ENCODE data around the gene CBFA2T3. TPM values are rescaled to one million over a fixed set of nuclear protein-coding genes. Genes with fewer than 3 reads are reported as not detected.

CBFA2T3 gene
- polyA plus RNA-seq, 1 experiment = not detected

DNA sequence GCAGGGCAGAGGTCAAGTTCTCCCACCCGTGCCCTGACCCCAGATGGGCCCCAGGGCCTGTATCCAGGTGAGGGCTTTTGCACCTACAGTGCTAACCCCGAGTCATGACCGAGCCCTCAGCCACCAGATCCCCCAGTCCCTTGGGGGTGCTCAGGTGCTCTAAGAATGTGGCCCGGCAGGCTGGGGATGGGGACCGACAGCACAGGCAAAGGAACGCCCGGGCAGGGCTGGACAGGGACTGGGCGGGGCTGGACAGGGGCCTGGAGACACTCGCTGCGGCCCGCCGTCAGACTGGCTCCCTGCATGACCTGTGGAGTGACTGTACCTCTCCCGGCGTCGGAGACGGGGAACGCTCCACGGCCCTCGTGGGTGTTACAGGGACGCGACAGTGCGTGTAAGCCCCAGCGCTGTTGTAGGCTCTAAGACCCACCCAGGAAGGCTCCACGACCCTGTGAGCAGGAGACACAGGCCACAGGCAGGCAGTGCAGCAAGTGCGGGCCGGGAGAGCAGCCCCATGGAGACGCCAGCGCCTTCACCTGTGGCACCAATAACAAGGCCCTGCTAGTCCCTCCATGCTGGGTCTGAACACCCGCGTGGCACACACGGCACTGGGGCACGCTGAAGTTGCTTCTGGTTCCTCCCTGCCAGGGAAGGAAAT is 38.8 kb downstream of the CBFA2T3 start:
- Histone ChIP-seq H3K27me3 (ENCODE audit: control insufficient read depth, insufficient read depth, low read length) (peaks cover 65% of the 10 kb centered on the region), H3K27ac (ENCODE audit: low read depth, low read length) (no peak overlapping the region), H3K9me3 (ENCODE audit: control insufficient read depth, insufficient read depth, low read length) (no peaks in the 10 kb centered on the region; the same call in 1 of the 2 replicates), H3K4me3 (ENCODE audit: low read depth, low read length) (no peak overlapping the region)
- DNase-seq (ENCODE audit: low read depth, low spot score) = no peak
- ChIA-PET POLR2A (no interaction called here), CTCF (no interaction called here)
- TF ChIP-seq, protein P1, sequence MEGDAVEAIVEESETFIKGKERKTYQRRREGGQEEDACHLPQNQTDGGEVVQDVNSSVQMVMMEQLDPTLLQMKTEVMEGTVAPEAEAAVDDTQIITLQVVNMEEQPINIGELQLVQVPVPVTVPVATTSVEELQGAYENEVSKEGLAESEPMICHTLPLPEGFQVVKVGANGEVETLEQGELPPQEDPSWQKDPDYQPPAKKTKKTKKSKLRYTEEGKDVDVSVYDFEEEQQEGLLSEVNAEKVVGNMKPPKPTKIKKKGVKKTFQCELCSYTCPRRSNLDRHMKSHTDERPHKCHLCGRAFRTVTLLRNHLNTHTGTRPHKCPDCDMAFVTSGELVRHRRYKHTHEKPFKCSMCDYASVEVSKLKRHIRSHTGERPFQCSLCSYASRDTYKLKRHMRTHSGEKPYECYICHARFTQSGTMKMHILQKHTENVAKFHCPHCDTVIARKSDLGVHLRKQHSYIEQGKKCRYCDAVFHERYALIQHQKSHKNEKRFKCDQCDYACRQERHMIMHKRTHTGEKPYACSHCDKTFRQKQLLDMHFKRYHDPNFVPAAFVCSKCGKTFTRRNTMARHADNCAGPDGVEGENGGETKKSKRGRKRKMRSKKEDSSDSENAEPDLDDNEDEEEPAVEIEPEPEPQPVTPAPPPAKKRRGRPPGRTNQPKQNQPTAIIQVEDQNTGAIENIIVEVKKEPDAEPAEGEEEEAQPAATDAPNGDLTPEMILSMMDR (IDR thresholded peaks at IDR 0.05; ENCODE audit: low read depth, low read length) = no peak

DNA sequence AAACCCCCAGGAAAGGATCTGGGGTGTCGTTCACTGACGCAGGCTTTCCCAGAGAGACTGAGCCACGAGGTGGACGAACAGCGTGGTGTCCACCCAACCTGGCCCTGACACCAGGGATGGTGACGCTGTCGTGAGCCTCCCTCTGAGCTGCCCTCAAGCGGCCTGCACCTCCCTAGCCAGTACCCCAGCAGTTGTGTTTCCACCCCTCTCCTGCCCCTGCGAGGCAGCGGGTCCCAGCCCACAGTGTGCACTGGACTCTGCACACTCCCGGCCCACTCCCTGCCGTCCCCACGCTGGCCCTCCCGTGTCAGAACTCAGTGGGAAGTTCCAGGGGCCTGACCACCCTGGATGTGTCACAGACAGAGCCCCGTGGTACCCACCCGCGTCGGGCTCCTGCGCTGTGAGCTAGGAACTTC is 39.8 kb downstream of the CBFA2T3 start:
- no peaks in the 10 kb centered on the region; the same call in 1 of the 2 replicates for H3K9me3 ChIP-seq (ENCODE audit: control insufficient read depth, insufficient read depth, low read length)
- H3K27me3 ChIP-seq (ENCODE audit: control insufficient read depth, insufficient read depth, low read length) = peaks cover 59% of the 10 kb centered on the region
- CTCF ChIA-PET = no interaction called here
- H3K4me3 ChIP-seq (ENCODE audit: low read depth, low read length) = no peak overlapping the region
- DNase-seq (ENCODE audit: low read depth, low spot score) = no peak
- TF ChIP-seq, protein P1 (IDR thresholded peaks at IDR 0.05; ENCODE audit: low read depth, low read length) = no peak
- no peak overlapping the region for H3K27ac ChIP-seq (ENCODE audit: low read depth, low read length)
- POLR2A ChIA-PET = no interaction called here

DNA sequence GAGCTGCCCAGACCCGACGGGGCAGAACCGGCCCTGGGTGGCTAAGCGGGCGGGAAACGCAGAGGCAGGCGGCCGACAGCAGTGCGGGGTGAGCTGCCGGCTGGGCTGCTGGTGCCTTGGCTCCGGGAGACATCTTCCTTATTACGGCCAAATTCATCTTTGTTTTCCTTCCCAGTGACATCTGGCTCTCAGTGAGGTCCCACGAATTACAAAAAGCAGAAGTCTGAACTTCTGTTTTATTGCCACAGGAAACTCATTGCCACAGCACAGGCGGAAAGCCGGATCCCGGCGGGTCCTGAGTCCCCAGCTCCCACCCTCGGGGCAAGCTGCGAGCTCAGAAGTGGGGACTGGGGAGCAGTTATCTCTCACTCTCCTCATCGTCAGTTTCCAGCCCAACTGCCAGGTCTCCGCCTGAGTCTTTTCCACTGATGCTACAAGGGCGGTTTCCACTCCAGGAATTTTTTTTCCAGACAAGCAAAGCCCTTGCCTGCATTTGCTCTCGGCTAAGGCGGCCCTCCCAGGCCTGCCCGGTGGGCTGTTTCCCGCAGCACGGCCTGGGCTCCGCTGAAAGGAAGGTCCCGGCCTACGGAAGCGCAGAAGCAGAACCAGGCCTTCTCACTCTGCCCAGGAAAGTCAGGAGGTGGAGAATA is 40.3 kb downstream of the CBFA2T3 start:
- ChIA-PET CTCF (no interaction called here), POLR2A (no interaction called here)
- H3K4me3 ChIP-seq (ENCODE audit: low read depth, low read length) = no peak overlapping the region
- TF ChIP-seq, protein P1 (IDR thresholded peaks at IDR 0.05; ENCODE audit: low read depth, low read length) = no peak
- H3K27me3 ChIP-seq (ENCODE audit: control insufficient read depth, insufficient read depth, low read length) = peaks cover 55% of the 10 kb centered on the region
- no peaks in the 10 kb centered on the region; the same call in 1 of the 2 replicates for H3K9me3 ChIP-seq (ENCODE audit: control insufficient read depth, insufficient read depth, low read length)
- DNase-seq (ENCODE audit: low read depth, low spot score) = no peak
- H3K27ac ChIP-seq (ENCODE audit: low read depth, low read length) = no peak overlapping the region

DNA sequence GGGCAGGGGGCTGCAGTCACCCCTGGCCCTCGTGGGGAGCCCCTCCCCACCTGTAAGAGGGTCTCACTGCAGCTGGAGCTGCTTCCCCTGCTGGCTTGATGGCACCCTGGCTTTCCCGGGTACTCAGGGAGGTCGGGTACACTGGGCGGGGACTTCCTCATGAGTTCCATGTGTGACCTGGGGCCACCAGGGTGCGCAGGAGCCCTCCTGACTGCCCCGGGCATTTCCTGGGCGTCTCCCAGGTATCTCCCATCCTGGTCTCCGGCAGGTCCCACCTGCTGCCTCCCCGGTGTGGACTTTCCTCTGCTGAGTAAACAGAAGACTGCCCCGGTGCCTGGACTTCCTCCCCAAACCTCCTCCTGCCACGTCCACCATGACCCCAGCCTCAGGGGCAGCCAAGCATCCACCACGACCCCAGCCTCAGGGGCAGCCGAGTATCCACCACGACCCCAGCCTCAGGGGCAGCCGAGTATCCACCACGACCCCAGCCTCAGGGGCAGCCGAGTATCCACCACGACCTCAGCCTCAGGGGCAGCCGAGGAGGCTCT is 40.9 kb downstream of the CBFA2T3 start:
- Histone ChIP-seq H3K9me3 (ENCODE audit: control insufficient read depth, insufficient read depth, low read length) (no peaks in the 10 kb centered on the region; the same call in 1 of the 2 replicates), H3K4me3 (ENCODE audit: low read depth, low read length) (no peak overlapping the region), H3K27me3 (ENCODE audit: control insufficient read depth, insufficient read depth, low read length) (peaks cover 55% of the 10 kb centered on the region), H3K27ac (ENCODE audit: low read depth, low read length) (no peak overlapping the region)
- no peak for DNase-seq (ENCODE audit: low read depth, low spot score)
- ChIA-PET POLR2A (no interaction called here), CTCF (no interaction called here)
- TF ChIP-seq, protein P1 (IDR thresholded peaks at IDR 0.05; ENCODE audit: low read depth, low read length) = no peak

DNA sequence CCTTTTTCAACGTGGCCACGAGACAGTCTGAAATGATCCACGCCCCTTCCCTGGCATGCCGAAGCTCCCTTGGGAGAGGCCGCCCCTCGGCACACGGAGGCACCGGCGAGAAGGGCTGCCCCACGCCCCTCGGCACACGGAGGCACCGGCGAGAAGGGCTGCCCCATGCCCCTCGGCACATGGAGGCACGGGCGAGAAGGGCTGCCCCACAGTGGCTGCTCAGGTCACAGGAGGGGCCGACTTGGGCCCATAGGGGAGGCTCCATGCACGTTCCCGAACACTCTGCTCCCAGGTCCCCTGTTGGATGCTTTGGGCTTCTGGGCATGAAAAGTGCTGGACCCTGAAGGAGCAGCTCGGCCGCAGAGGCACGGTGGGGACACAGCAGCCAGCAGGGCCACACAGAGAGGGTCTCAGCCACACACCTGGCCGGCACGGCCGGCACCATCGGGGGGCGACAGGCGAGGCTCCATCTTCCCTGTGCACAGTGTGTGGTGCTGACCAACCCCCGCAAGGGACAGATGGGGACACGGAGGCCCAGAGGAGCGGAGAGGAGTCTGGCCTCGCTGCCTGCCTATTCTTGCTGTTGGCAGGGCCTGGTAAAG is 42.8 kb downstream of the CBFA2T3 start:
- TF ChIP-seq, protein P1 (IDR thresholded peaks at IDR 0.05; ENCODE audit: low read depth, low read length) = no peak
- H3K27me3 ChIP-seq (ENCODE audit: control insufficient read depth, insufficient read depth, low read length) = peaks cover 42% of the 10 kb centered on the region
- no peak overlapping the region for H3K4me3 ChIP-seq (ENCODE audit: low read depth, low read length)
- CTCF ChIA-PET = no interaction called here
- DNase-seq (ENCODE audit: low read depth, low spot score) = no peak
- POLR2A ChIA-PET = no interaction called here
- H3K9me3 ChIP-seq (ENCODE audit: control insufficient read depth, insufficient read depth, low read length) = peaks cover 6% of the 10 kb centered on the region
- no peak overlapping the region for H3K27ac ChIP-seq (ENCODE audit: low read depth, low read length)

Measured in AG04450 (cell line).